ENCODE data around the gene IQCM. TPM values are rescaled to one million over a fixed set of nuclear protein-coding genes. Genes with fewer than 3 reads are reported as not detected.

The IQCM gene
- polyA plus RNA-seq, 1 of the 3 experiments (the other 2 are of a cell fraction), result not detected

DNA sequence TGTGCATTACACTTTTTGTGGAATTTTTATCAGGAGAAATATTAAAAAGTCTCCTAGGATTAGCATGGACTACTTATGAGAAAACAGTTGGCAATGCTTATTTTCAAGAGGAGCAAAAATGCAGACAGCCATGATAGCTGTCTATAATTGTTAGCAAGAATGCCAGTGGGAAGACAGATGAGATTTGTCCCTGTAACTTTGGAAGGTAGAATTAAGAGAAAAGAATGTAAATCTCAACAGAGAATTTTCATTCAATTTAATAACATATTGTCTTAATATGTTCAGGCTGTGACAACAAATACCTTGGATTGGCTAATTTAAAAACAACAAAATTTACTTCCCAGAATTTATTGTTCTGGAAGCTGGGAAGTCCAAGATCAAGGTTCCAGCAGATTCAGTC is 349.2 kb downstream of the IQCM start (continued):
- TF ChIP-seq EP300 (IDR thresholded peaks at IDR 0.05; ENCODE audit: borderline replicate concordance in 1 of 2, low read depth in 1 of 2, low read length in 1 of 2) (no peak), RCOR1 (IDR thresholded peaks at IDR 0.05; ENCODE audit: low read length) (no peak)
- TF ChIP-seq, protein P1, sequence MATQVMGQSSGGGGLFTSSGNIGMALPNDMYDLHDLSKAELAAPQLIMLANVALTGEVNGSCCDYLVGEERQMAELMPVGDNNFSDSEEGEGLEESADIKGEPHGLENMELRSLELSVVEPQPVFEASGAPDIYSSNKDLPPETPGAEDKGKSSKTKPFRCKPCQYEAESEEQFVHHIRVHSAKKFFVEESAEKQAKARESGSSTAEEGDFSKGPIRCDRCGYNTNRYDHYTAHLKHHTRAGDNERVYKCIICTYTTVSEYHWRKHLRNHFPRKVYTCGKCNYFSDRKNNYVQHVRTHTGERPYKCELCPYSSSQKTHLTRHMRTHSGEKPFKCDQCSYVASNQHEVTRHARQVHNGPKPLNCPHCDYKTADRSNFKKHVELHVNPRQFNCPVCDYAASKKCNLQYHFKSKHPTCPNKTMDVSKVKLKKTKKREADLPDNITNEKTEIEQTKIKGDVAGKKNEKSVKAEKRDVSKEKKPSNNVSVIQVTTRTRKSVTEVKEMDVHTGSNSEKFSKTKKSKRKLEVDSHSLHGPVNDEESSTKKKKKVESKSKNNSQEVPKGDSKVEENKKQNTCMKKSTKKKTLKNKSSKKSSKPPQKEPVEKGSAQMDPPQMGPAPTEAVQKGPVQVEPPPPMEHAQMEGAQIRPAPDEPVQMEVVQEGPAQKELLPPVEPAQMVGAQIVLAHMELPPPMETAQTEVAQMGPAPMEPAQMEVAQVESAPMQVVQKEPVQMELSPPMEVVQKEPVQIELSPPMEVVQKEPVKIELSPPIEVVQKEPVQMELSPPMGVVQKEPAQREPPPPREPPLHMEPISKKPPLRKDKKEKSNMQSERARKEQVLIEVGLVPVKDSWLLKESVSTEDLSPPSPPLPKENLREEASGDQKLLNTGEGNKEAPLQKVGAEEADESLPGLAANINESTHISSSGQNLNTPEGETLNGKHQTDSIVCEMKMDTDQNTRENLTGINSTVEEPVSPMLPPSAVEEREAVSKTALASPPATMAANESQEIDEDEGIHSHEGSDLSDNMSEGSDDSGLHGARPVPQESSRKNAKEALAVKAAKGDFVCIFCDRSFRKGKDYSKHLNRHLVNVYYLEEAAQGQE (IDR thresholded peaks at IDR 0.05; ENCODE audit: low read depth, low read length), result no peak

GRCh38 chr4:149465955-149466354 is 349.7 kb downstream of the IQCM start:
- no peak for DNase-seq
- no peak overlapping the region for H3K9ac ChIP-seq
- no peaks in the 10 kb centered on the region for H3K27me3 ChIP-seq (ENCODE audit: insufficient read depth)
- no peaks in the 10 kb centered on the region for H3K79me2 ChIP-seq (ENCODE audit: insufficient read depth)
- no peak overlapping the region for H3K4me3 ChIP-seq (ENCODE audit: low read depth in 2 of 2, low read length in 1 of 2)
- no peaks in the 10 kb centered on the region for H3F3A ChIP-seq (replicated peaks; ENCODE audit: insufficient read depth)
- TF ChIP-seq ELF1 (IDR thresholded peaks at IDR 0.05) (no peak), RXRA (IDR thresholded peaks at IDR 0.05; ENCODE audit: borderline replicate concordance, low read depth) (no peak), CTCF (IDR thresholded peaks at IDR 0.05) (no peak), FOXJ3 (CRISPR knock-in tag; IDR thresholded peaks at IDR 0.05) (no peak), RCOR1 (IDR thresholded peaks at IDR 0.05; ENCODE audit: low read length) (no peak), USF1 (IDR thresholded peaks at IDR 0.05; ENCODE audit: borderline replicate concordance, low read depth) (no peak), MEF2A (IDR thresholded peaks at IDR 0.05; ENCODE audit: borderline replicate concordance, low read depth) (no peak), EP300 (IDR thresholded peaks at IDR 0.05; ENCODE audit: borderline replicate concordance in 1 of 2, low read depth in 1 of 2, low read length in 1 of 2) (no peak)
- H3K4me2 ChIP-seq, result no peak overlapping the region
- no peaks in the 10 kb centered on the region for H3K9me2 ChIP-seq
- H2AFZ ChIP-seq (ENCODE audit: low read depth), result no peak overlapping the region
- 0% methylated on average over 1 of the region's 1 CpG for WGBS (ENCODE audit: low lambda C conversion rate)
- POLR2A ChIA-PET, result no interaction called here
- H3K36me3 ChIP-seq (replicated peaks in 1 of 2; ENCODE audit: control insufficient read depth in 1 of 2, insufficient read depth in 2 of 2, low read length in 1 of 2), result no peaks in the 10 kb centered on the region
- no peaks in the 10 kb centered on the region for H3K4me1 ChIP-seq (ENCODE audit: control insufficient read depth in 1 of 2, insufficient read depth in 2 of 2, low read depth in 1 of 2, low read length in 1 of 2)
- H4K20me1 ChIP-seq (ENCODE audit: insufficient read depth), result no peaks in the 10 kb centered on the region
- no peak overlapping the region for H3K27ac ChIP-seq (ENCODE audit: low read depth in 2 of 2, low read length in 1 of 2)
- CTCF ChIA-PET, result no interaction called here
- H3K9me3 ChIP-seq, result no peaks in the 10 kb centered on the region

Data from SK-N-SH (cell line).